K562 (cell line): ENCODE results near the gene CCDC85B. TPM values are rescaled to one million over a fixed set of nuclear protein-coding genes. Genes with fewer than 3 reads are reported as not detected.
A peak's percentile ranks its signal among the peaks of the same experiment; 100 is the strongest.

ENCODE experiments used
- ATAC-seq: fragments of 200-7000 bp; cut with Tn5 transposase; 3 replicates; pipeline ENCODE4 v1.9.1; 2020; ENCODE audit warnings: moderate library complexity
- BruUV-seq: library from RNA; stranded (reverse); fragments of 400-500 nt; replicated peaks from 2 replicates; lab custom pipeline; 2021; lab: Mats Ljungman, UMichigan
- CTCF ChIA-PET: fragments of 300-600 bp; formaldehyde crosslinking; extraction: SDS; loops from one replicate; lab custom pipeline; 2021; ENCODE audit warnings: low intra/inter-chr PET ratio; lab: Yijun Ruan, JAX
- POLR2A ChIA-PET: fragments of 300-600, 350-650 bp; sonication (Branson Sonifier 250); formaldehyde crosslinking; extraction: SDS; loops from one replicate; lab custom pipeline; 2021; ENCODE audit warnings: antibody characterized with exemption, inconsistent platforms; lab: Yijun Ruan, JAX
- DNase-seq, 4 experiments: peaks; one replicate each; pipeline versions ENCODE4 v3.0.0 to v3.0.0-alpha.2; 2011 to 2018; ENCODE audit warnings: low spot score in 3 of 4, mixed read lengths in 3 of 4; ENCODE audit errors: extremely low read depth in 1 of 4
- FAIRE-seq: peaks from 2 replicates; lab custom pipeline; 2011; peaks lifted over from hg19 to GRCh38; lab: Jason Lieb, UNC
- H2AFZ ChIP-seq: 2 replicates; pipeline ENCODE4 v1.6.0; 2011; ENCODE audit warnings: low read depth, low read length, control low read depth, inconsistent platforms
- H3K27ac ChIP-seq: fragments of 200-600 bp; 3 replicates; pipeline ENCODE4 v1.8.0; 2011; ENCODE audit warnings: low read depth, mild to moderate bottlenecking, control low read depth, inconsistent platforms, low read length, moderate library complexity, mixed read lengths; ENCODE audit errors: extremely low read depth
- H3K27me3 ChIP-seq, 2 experiments: fragments of 300-600 bp in 1 of 2; 2 replicates in 1 of 2; 3 replicates in 1 of 2; pipeline versions ENCODE4 v1.6.0 to v1.8.0; 2011; ENCODE audit warnings: inconsistent platforms in 2 of 2, low read length in 2 of 2, mild to moderate bottlenecking in 1 of 2, mixed read lengths in 1 of 2, moderate library complexity in 1 of 2; ENCODE audit not compliant: control insufficient read depth in 2 of 2, insufficient read depth in 2 of 2
- H3K36me3 ChIP-seq: fragments of 300-600 bp; 3 replicates; pipeline ENCODE4 v1.8.0; 2011; ENCODE audit warnings: mild to moderate bottlenecking, low read length, inconsistent platforms; ENCODE audit not compliant: control insufficient read depth, insufficient read depth
- H3K4me1 ChIP-seq, 2 experiments: fragments of 200-600 bp in 1 of 2; replicated peaks in 1 of 2; 2 replicates in 1 of 2; 3 replicates in 1 of 2; pipeline versions ENCODE4 v1.5.1 to v1.8.0; 2011; ENCODE audit warnings: inconsistent platforms in 2 of 2, low read length in 2 of 2, mild to moderate bottlenecking in 1 of 2, mixed read lengths in 1 of 2, moderate library complexity in 1 of 2; ENCODE audit not compliant: control insufficient read depth in 2 of 2, insufficient read depth in 2 of 2
- H3K4me2 ChIP-seq: 2 replicates; pipeline ENCODE4 v1.6.1; 2011; ENCODE audit warnings: low read length, control low read depth, inconsistent platforms, mixed read lengths; ENCODE audit not compliant: insufficient read depth
- H3K4me3 ChIP-seq: fragments of 200-600 bp; sonication (generic), shearing (Covaris generic); 2 replicates; pipeline ENCODE4 v1.5.1; 2016; ENCODE audit warnings: control low read depth, inconsistent platforms
- H3K79me2 ChIP-seq: fragments of 200-600 bp; 3 replicates; pipeline ENCODE4 v1.8.0; 2011; ENCODE audit warnings: low read length, inconsistent platforms; ENCODE audit not compliant: control insufficient read depth, insufficient read depth
- H3K9ac ChIP-seq, 2 experiments: 2 replicates each; pipeline versions ENCODE4 v1.6.0 to v1.6.1; 2011; ENCODE audit warnings: low read depth in 2 of 2, low read length in 2 of 2, control low read depth in 1 of 2, inconsistent platforms in 1 of 2, mild to moderate bottlenecking in 1 of 2, mixed read lengths in 1 of 2; ENCODE audit not compliant: insufficient read depth in 1 of 2
- H3K9me1 ChIP-seq: one replicate; pipeline ENCODE4 v1.6.0; 2011; ENCODE audit warnings: inconsistent platforms, mild to moderate bottlenecking, low read length, moderate library complexity; ENCODE audit not compliant: control insufficient read depth, insufficient read depth
- H3K9me3 ChIP-seq: replicated peaks from 2 replicates; pipeline ENCODE4 v1.5.1; 2011; ENCODE audit warnings: low read depth, low read length, inconsistent platforms; ENCODE audit not compliant: control insufficient read depth, insufficient read depth
- H4K20me1 ChIP-seq: replicated peaks from 2 replicates; pipeline ENCODE4 v1.6.1; 2011; ENCODE audit warnings: low read length, inconsistent platforms, mixed read lengths; ENCODE audit not compliant: control insufficient read depth, insufficient read depth
- BCOR ChIP-seq: fragments of 450-650 bp; IDR thresholded peaks from 2 replicates; pipeline ENCODE4 v1.6.1; 2016
- BDP1 ChIP-seq: IDR thresholded peaks from 3 replicates; pipeline ENCODE4 v1.6.1; 2011; ENCODE audit not compliant: insufficient read length, insufficient read depth
- DMBX1 ChIP-seq: fragments of 250-450 bp; sonication (Bioruptor Pico); IDR thresholded peaks from 2 replicates; pipeline ENCODE4 v1.8.0; 2022; ENCODE audit warnings: inconsistent platforms, mild to moderate bottlenecking, moderate library complexity, borderline replicate concordance
- GABPB2 ChIP-seq: fragments of 250-450 bp; sonication (Bioruptor Pico); conservative IDR thresholded peaks from 2 replicates; pipeline ENCODE4 v1.5.1; 2021; ENCODE audit warnings: mild to moderate bottlenecking
- HNRNPL ChIP-seq: fragments of 200-400 bp; formaldehyde crosslinking; IDR thresholded peaks from 2 replicates; pipeline ENCODE4 v1.6.1; 2017; ENCODE audit warnings: low read depth, mild to moderate bottlenecking, low read length
- HOXB6 ChIP-seq: fragments of 250-450 bp; sonication (Bioruptor Pico); IDR thresholded peaks from 2 replicates; pipeline ENCODE4 v1.5.1; 2022; ENCODE audit warnings: mild to moderate bottlenecking, borderline replicate concordance
- NR3C1 ChIP-seq: sonication (generic); formaldehyde crosslinking; IDR thresholded peaks from 2 replicates; pipeline ENCODE4 v1.8.1; 2022; ENCODE audit warnings: missing genetic modification reagents
- POLR2A ChIP-seq: fragments of 450-650 bp; conservative IDR thresholded peaks from 2 replicates; pipeline ENCODE4 v1.6.1; 2016
- PRMT5 ChIP-seq: sonication (generic); formaldehyde crosslinking; IDR thresholded peaks from 2 replicates; pipeline ENCODE4 v1.5.0; 2020; ENCODE audit warnings: missing genetic modification reagents
- SMARCA5 ChIP-seq: fragments of 450-650 bp; IDR thresholded peaks from 2 replicates; pipeline ENCODE4 v1.6.1; 2016
- TOE1 ChIP-seq, 2 experiments: fragments of 450-650 bp in 1 of 2; sonication (generic) in 1 of 2; formaldehyde crosslinking in 1 of 2; IDR thresholded peaks; 2 replicates each; pipeline versions ENCODE4 v1.7.1 to v1.8.0; 2016 to 2022; ENCODE audit warnings: borderline replicate concordance in 2 of 2, mild to moderate bottlenecking in 2 of 2, antibody characterized with exemption in 1 of 2, inconsistent platforms in 1 of 2, low read depth in 1 of 2, missing genetic modification reagents in 1 of 2, moderate library complexity in 1 of 2
- ZC3H11A ChIP-seq: IDR thresholded peaks from 2 replicates; pipeline ENCODE4 v1.6.1; 2012; ENCODE audit warnings: low read depth, low read length, improper control_type of control experiment
- ZFX ChIP-seq: sonication (generic); formaldehyde crosslinking; IDR thresholded peaks from 2 replicates; pipeline ENCODE4 v1.8.0; 2022; ENCODE audit warnings: mild to moderate bottlenecking, missing genetic modification reagents, moderate library complexity
- ZNF384 ChIP-seq: IDR thresholded peaks from 2 replicates; pipeline ENCODE4 v1.6.1; 2012; ENCODE audit warnings: low read depth, low read length, improper control_type of control experiment
- ZSCAN29 ChIP-seq: fragments of 450-650 bp; IDR thresholded peaks from 2 replicates; pipeline ENCODE4 v1.6.1; 2017
- WGBS: fragments of 100-300 bp; shearing (Covaris generic); methylation state at CpG from one replicate; pipeline ENCODE4 v1.1.6; 2016; ENCODE audit warnings: low coverage, mixed read lengths; ENCODE audit not compliant: insufficient coverage; ENCODE audit errors: missing lambda C conversion rate; 5-methylcytosine and 5-hydroxymethylcytosine counted together
- in situ Hi-C: fragments of 300-500 bp; cut with MboI; formaldehyde crosslinking; loops from 4 replicates; pipeline ENCODE4 v1.15.0; 2018; ENCODE audit warnings: inconsistent platforms, mixed read lengths
- intact Hi-C: fragments of 100-400 bp; cut with micrococcal nuclease; formaldehyde crosslinking; loops from 2 replicates; pipeline ENCODE4 v1.14.2; 2022
- polyA plus RNA-seq, 8 experiments: library from polyadenylated mRNA; depleted of rRNA in 4 of 8; stranded (reverse) in 5 of 8; unstranded in 3 of 8; fragments of >200 nt; fragmentation: Nextera tagmentation in 2 of 8; fragmentation: Illumina TruSeq in 1 of 8; extraction: Ambion mirVana in 2 of 8; extraction: Trizol in 1 of 8; gene quantifications; 2 replicates each; pipeline versions ENCODE4 v1.2.1 to v1.2.3, GENCODE V29; 2011 to 2014; ENCODE audit warnings: inconsistent platforms in 1 of 8, missing spikeins in 1 of 8
- total RNA-seq, 7 experiments: library from RNA; depleted of rRNA in 6 of 7; stranded (reverse); fragments of >200 nt in 6 of 7; fragmentation: Illumina TruSeq in 2 of 7; extraction: Trizol in 2 of 7; gene quantifications; 2 replicates each; pipeline versions ENCODE4 v1.2.1 to v1.2.3, GENCODE V29; 2011 to 2021; ENCODE audit warnings: low replicate concordance in 1 of 7
- TF ChIP-seq, protein P1 (sequence below): fragments of 450-650 bp; formaldehyde crosslinking; conservative IDR thresholded peaks from 2 replicates; pipeline ENCODE4 v1.4.0; 2022; ENCODE audit warnings: mild to moderate bottlenecking, missing genetic modification characterization
- TF ChIP-seq, protein P2 (sequence below): fragments of 150-350 bp; IDR thresholded peaks from 2 replicates; pipeline ENCODE4 v1.6.1; 2014; ENCODE audit warnings: low read depth, mild to moderate bottlenecking, low read length, borderline replicate concordance

CCDC85B gene
- total and polyA plus RNA-seq, 9 of the 15 experiments (the other 6 are each of a cell fraction or from before 2014, with no cell fraction given), result 0.14 to 138 (median 6.2) TPM

DNA sequence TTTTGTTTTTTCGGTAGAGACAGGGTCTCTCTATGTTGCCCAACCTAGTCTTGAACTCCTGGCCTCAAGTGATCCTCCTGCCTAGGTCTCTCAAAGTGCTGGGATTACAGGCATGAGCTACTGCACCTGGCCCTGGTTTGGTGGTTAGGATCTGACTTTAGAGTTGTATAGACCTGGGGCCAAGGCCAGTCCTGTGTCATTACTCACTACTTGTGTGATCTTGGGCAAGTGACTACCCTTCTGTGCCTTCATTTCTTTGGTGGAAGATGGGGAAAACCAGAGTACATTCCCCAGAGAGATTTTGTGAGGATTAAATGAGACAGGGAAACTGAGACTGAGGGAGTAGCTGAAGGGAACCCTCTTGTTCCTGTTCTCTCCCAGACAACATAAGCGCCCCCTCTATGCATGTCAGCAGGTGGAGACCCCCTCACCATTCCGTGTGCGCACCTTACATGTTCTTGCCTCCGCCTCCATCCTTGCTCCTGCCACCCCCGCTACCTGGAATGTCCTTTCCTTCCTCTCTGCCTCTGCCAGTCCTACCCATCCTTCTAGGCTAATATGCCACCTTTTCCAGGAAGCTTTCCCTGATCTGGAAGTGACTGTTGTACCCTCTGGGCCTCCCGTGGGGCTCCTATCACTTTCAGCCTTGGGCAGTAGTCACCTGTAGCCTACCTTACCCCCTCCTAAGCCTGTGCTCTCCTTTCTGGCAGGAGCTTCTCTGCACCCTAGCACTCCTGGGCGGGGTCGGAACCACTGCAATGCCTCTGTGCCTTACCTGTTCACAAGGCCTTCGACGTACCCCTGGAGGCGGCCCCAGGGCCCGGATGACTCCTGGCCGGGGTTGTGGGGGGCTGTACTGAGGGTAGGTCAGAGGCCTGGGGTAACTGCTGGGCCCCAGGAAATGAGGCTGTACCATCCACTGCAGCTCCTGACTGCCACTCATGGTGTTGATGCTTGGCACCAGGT is 5.8 kb downstream of the CCDC85B start (continued):
- no peak for TF ChIP-seq HNRNPL
- no peak for TF ChIP-seq BDP1
- no peak for TF ChIP-seq ZNF384
- TF ChIP-seq GABPB2 (CRISPR knock-in tag), result no peak
- TF ChIP-seq HOXB6, result no peak
- TF ChIP-seq ZC3H11A, result no peak
- TF ChIP-seq, protein P1, sequence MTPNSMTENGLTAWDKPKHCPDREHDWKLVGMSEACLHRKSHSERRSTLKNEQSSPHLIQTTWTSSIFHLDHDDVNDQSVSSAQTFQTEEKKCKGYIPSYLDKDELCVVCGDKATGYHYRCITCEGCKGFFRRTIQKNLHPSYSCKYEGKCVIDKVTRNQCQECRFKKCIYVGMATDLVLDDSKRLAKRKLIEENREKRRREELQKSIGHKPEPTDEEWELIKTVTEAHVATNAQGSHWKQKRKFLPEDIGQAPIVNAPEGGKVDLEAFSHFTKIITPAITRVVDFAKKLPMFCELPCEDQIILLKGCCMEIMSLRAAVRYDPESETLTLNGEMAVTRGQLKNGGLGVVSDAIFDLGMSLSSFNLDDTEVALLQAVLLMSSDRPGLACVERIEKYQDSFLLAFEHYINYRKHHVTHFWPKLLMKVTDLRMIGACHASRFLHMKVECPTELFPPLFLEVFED (CRISPR knock-in tag), result peak; percentile 87

DNA sequence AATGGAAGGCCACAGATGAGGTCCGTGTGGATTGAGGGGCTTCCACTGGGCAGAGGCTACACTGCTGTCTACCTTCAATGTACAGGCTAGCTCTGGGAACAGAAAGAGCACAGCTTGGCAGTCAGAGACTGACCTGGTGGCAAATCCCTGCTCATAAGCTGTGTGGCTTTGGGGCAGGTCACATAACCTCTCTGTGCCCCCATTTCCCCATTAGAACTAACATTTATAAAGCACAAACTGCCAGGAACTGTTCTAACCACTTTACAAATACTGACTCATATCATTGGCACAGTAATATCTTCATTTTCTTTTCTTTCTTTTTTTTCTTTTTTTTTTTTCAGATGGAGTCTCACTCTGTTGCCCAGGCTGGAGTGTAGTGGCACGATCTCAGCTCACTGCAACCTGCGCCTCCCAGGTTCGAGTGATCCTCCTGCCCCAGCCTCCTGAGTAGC is 6.6 kb downstream of the CCDC85B start:
- Histone ChIP-seq H3K27ac (peak overlapping the region; percentile 36; the same call in 2 of the 3 replicates), H3K79me2 (peaks cover 77% of the 10 kb centered on the region), H3K9me3 (no peaks in the 10 kb centered on the region), H3K27me3 (no peaks in the 10 kb centered on the region), H3K4me1 (peaks cover 45 to 69% of the 10 kb centered on the region in 2 experiments), H3K9ac (peak overlapping the region in 1 of 2 experiments; percentile 73; a peak in 1 of 4 replicates), H3K9me1 (no peaks in the 10 kb centered on the region), H4K20me1 (peaks cover 33% of the 10 kb centered on the region), H3K4me2 (no peak overlapping the region), H3K36me3 (peaks cover 70% of the 10 kb centered on the region), H3K4me3 (no peak overlapping the region), H2AFZ (no peak overlapping the region)
- POLR2A ChIA-PET, result interaction anchor here (1.0 to 8.0 kb wide), 6 partner anchors 7 to 65 kb away, joined by 4 to 136 read pairs (median 8); partner anchors contain the start of genes CCDC85B and FIBP
- no peak for FAIRE-seq
- CTCF ChIA-PET, result no interaction called here
- no peak for ATAC-seq
- no peak for DNase-seq
- BruUV-seq, result no TSS peak
- 85% methylated on average over 3 of the region's 4 CpGs for WGBS
- in situ Hi-C loops (no loop called here), intact Hi-C loops (no loop called here)
- TF ChIP-seq ZFX (no peak), PRMT5 (CRISPR knock-in tag) (no peak), DMBX1 (CRISPR knock-in tag) (no peak), BCOR (peak; percentile 55; the same call in 1 of the 2 replicates), NR3C1 (CRISPR knock-in tag) (no peak), ZSCAN29 (no peak), POLR2A (peak; percentile 52), SMARCA5 (peak; percentile 68; the same call in 1 of the 2 replicates), TOE1 (IDR thresholded peaks at IDR 0.05; ENCODE audit: borderline replicate concordance) (no peak), TOE1 (CRISPR knock-in tag; IDR thresholded peaks at IDR 0.05; ENCODE audit: borderline replicate concordance, low read depth) (no peak)
- TF ChIP-seq, protein P2, sequence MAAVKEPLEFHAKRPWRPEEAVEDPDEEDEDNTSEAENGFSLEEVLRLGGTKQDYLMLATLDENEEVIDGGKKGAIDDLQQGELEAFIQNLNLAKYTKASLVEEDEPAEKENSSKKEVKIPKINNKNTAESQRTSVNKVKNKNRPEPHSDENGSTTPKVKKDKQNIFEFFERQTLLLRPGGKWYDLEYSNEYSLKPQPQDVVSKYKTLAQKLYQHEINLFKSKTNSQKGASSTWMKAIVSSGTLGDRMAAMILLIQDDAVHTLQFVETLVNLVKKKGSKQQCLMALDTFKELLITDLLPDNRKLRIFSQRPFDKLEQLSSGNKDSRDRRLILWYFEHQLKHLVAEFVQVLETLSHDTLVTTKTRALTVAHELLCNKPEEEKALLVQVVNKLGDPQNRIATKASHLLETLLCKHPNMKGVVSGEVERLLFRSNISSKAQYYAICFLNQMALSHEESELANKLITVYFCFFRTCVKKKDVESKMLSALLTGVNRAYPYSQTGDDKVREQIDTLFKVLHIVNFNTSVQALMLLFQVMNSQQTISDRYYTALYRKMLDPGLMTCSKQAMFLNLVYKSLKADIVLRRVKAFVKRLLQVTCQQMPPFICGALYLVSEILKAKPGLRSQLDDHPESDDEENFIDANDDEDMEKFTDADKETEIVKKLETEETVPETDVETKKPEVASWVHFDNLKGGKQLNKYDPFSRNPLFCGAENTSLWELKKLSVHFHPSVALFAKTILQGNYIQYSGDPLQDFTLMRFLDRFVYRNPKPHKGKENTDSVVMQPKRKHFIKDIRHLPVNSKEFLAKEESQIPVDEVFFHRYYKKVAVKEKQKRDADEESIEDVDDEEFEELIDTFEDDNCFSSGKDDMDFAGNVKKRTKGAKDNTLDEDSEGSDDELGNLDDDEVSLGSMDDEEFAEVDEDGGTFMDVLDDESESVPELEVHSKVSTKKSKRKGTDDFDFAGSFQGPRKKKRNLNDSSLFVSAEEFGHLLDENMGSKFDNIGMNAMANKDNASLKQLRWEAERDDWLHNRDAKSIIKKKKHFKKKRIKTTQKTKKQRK, result no peak
